Ishikawa (cell line): ENCODE data around the gene AKAP7.

Experiments used
- EP300 ChIP-seq: IDR thresholded peaks from 2 replicates; pipeline ENCODE4 v1.6.1; 2012; ENCODE audit warnings: borderline replicate concordance
- TF ChIP-seq, protein P1 (sequence below): IDR thresholded peaks from 2 replicates; pipeline ENCODE4 v1.6.1; 2012; ENCODE audit warnings: low read depth, mild to moderate bottlenecking

DNA sequence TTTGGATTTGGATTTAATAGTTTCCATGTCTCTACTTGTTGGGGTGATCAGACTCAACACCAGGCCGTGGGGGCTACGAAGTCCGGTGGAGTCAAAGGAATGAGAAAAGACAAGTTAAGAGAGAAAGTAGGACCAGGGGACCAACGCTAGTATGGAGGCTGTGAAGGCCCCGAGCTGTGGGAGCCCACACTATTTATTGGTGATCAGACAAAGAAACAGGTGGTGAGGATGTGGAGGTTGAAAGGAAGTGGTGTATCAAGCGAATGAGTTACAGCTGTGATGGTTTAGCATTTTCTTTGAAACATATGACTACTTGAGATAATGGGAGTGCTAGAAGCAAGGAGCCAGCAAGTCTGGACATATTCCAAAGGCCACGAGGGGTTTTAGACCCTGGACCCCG is 62.4 kb downstream of the AKAP7 start:
- TF ChIP-seq, protein P1, sequence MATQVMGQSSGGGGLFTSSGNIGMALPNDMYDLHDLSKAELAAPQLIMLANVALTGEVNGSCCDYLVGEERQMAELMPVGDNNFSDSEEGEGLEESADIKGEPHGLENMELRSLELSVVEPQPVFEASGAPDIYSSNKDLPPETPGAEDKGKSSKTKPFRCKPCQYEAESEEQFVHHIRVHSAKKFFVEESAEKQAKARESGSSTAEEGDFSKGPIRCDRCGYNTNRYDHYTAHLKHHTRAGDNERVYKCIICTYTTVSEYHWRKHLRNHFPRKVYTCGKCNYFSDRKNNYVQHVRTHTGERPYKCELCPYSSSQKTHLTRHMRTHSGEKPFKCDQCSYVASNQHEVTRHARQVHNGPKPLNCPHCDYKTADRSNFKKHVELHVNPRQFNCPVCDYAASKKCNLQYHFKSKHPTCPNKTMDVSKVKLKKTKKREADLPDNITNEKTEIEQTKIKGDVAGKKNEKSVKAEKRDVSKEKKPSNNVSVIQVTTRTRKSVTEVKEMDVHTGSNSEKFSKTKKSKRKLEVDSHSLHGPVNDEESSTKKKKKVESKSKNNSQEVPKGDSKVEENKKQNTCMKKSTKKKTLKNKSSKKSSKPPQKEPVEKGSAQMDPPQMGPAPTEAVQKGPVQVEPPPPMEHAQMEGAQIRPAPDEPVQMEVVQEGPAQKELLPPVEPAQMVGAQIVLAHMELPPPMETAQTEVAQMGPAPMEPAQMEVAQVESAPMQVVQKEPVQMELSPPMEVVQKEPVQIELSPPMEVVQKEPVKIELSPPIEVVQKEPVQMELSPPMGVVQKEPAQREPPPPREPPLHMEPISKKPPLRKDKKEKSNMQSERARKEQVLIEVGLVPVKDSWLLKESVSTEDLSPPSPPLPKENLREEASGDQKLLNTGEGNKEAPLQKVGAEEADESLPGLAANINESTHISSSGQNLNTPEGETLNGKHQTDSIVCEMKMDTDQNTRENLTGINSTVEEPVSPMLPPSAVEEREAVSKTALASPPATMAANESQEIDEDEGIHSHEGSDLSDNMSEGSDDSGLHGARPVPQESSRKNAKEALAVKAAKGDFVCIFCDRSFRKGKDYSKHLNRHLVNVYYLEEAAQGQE = no peak
- no peak for TF ChIP-seq EP300
